KMS-11 (cell line): ENCODE measurements around the gene LTA.

Source experiments
- H2AFZ ChIP-seq: fragments of 200-600 bp; sonication (generic); 2 replicates; pipeline ENCODE4 v1.6.1; 2016; ENCODE audit warnings: antibody characterized with exemption, mixed run types, low read depth
- H3K27ac ChIP-seq: fragments of 200-600 bp; sonication (generic); 2 replicates; pipeline ENCODE4 v1.6.1; 2016; ENCODE audit warnings: mild to moderate bottlenecking, mixed run types
- H3K27me3 ChIP-seq: fragments of 200-600 bp; sonication (generic); 2 replicates; pipeline ENCODE4 v1.6.1; 2017; ENCODE audit warnings: mild to moderate bottlenecking, low read depth, mixed run types, moderate library complexity; ENCODE audit not compliant: insufficient read depth
- H3K36me3 ChIP-seq: fragments of 200-600 bp; sonication (generic); 2 replicates; pipeline ENCODE4 v1.6.1; 2017; ENCODE audit warnings: mild to moderate bottlenecking, mixed run types; ENCODE audit not compliant: insufficient read depth
- H3K4me1 ChIP-seq: fragments of 200-600 bp; sonication (generic); 2 replicates; pipeline ENCODE4 v1.6.1; 2016; ENCODE audit warnings: mild to moderate bottlenecking, low read depth, mixed run types; ENCODE audit not compliant: poor library complexity, severe bottlenecking
- H3K4me2 ChIP-seq: fragments of 200-600 bp; sonication (generic); 2 replicates; pipeline ENCODE4 v1.7.0; 2016; ENCODE audit warnings: mild to moderate bottlenecking, mixed run types
- H3K4me3 ChIP-seq: fragments of 200-600 bp; sonication (generic); IDR thresholded peaks from 2 replicates; pipeline ENCODE4 v1.6.1; 2017; ENCODE audit warnings: low read depth, low read length, mixed read lengths; ENCODE audit not compliant: insufficient read depth
- H3K79me2 ChIP-seq: fragments of 200-600 bp; sonication (generic); 2 replicates; pipeline ENCODE4 v1.6.1; 2016; ENCODE audit warnings: low read depth, mixed run types; ENCODE audit not compliant: insufficient read depth
- H3K9ac ChIP-seq: fragments of 200-600 bp; sonication (generic); 2 replicates; pipeline ENCODE4 v1.6.1; 2016; ENCODE audit warnings: mild to moderate bottlenecking, mixed run types
- H4K20me1 ChIP-seq: fragments of 200-600 bp; sonication (generic); 2 replicates; pipeline ENCODE4 v1.6.1; 2016; ENCODE audit warnings: mild to moderate bottlenecking, mixed run types; ENCODE audit not compliant: insufficient read depth
- TF ChIP-seq, protein P1 (sequence below): fragments of 200-600 bp; sonication (generic); conservative IDR thresholded peaks from 2 replicates; pipeline ENCODE4 v1.6.1; 2017; ENCODE audit warnings: low read depth, mild to moderate bottlenecking, antibody characterized with exemption, low read length, moderate library complexity, mixed read lengths

The LTA gene

GRCh38 chr6:31576897-31577578, 4.9 kb downstream of the LTA start:
- Histone ChIP-seq H3K4me1 (peaks cover 20% of the 10 kb centered on the region), H4K20me1 (no peaks in the 10 kb centered on the region), H3K4me2 (no peak overlapping the region), H3K9ac (no peak overlapping the region), H3K36me3 (no peaks in the 10 kb centered on the region), H3K79me2 (no peaks in the 10 kb centered on the region), H2AFZ (no peak overlapping the region), H3K27ac (no peak overlapping the region), H3K4me3 (no peak overlapping the region), H3K27me3 (peaks cover 59% of the 10 kb centered on the region)
- TF ChIP-seq, protein P1, sequence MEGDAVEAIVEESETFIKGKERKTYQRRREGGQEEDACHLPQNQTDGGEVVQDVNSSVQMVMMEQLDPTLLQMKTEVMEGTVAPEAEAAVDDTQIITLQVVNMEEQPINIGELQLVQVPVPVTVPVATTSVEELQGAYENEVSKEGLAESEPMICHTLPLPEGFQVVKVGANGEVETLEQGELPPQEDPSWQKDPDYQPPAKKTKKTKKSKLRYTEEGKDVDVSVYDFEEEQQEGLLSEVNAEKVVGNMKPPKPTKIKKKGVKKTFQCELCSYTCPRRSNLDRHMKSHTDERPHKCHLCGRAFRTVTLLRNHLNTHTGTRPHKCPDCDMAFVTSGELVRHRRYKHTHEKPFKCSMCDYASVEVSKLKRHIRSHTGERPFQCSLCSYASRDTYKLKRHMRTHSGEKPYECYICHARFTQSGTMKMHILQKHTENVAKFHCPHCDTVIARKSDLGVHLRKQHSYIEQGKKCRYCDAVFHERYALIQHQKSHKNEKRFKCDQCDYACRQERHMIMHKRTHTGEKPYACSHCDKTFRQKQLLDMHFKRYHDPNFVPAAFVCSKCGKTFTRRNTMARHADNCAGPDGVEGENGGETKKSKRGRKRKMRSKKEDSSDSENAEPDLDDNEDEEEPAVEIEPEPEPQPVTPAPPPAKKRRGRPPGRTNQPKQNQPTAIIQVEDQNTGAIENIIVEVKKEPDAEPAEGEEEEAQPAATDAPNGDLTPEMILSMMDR, result no peak

DNA sequence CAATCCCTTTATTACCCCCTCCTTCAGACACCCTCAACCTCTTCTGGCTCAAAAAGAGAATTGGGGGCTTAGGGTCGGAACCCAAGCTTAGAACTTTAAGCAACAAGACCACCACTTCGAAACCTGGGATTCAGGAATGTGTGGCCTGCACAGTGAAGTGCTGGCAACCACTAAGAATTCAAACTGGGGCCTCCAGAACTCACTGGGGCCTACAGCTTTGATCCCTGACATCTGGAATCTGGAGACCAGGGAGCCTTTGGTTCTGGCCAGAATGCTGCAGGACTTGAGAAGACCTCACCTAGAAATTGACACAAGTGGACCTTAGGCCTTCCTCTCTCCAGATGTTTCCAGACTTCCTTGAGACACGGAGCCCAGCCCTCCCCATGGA, 5.5 kb downstream of the LTA start:
- Histone ChIP-seq H3K4me3 (no peak overlapping the region), H3K9ac (no peak overlapping the region), H3K27me3 (peaks cover 54% of the 10 kb centered on the region), H3K79me2 (no peaks in the 10 kb centered on the region), H3K27ac (no peak overlapping the region), H2AFZ (no peak overlapping the region), H4K20me1 (no peaks in the 10 kb centered on the region), H3K4me1 (peaks cover 20% of the 10 kb centered on the region), H3K4me2 (no peak overlapping the region), H3K36me3 (no peaks in the 10 kb centered on the region)
- TF ChIP-seq, protein P1, result no peak

- H3K36me3 ChIP-seq, result no peaks in the 10 kb centered on the region
- H3K27me3 ChIP-seq, result peaks cover 50% of the 10 kb centered on the region
- no peak overlapping the region for H3K4me2 ChIP-seq
- TF ChIP-seq, protein P1, result no peak
- H3K4me1 ChIP-seq, result peaks cover 25% of the 10 kb centered on the region
- H4K20me1 ChIP-seq, result no peaks in the 10 kb centered on the region
- H2AFZ ChIP-seq, result no peak overlapping the region
- H3K79me2 ChIP-seq, result no peaks in the 10 kb centered on the region
- no peak overlapping the region for H3K27ac ChIP-seq
- no peak overlapping the region for H3K4me3 ChIP-seq
- no peak overlapping the region for H3K9ac ChIP-seq
These were observed 6.4 kb downstream of the LTA start for GRCh38 chr6:31578184-31579118.

DNA sequence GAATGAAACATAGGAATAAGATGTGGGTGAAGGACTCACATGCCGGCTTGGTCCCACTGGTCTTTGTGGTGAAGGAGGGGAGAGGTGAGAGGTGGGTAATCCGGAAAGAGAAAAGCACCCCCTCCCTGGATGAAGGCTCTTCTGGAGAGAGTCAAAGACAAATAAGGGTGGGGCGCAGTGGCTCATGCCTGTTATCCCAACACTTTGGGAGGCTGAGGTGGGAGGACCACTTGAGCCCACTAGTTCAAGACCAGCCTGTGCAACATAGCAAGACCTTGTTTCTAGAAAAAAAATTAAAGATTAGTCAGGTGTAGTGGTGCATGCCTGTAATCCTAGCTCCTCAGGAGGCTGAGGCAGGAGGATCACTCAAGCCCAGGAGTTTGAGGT, 7.0 kb downstream of the LTA start:
- H3K9ac ChIP-seq, result no peak overlapping the region
- H4K20me1 ChIP-seq, result no peaks in the 10 kb centered on the region
- H3K4me1 ChIP-seq, result peaks cover 25% of the 10 kb centered on the region
- H3K4me3 ChIP-seq, result no peak overlapping the region
- no peaks in the 10 kb centered on the region for H3K79me2 ChIP-seq
- peaks cover 44% of the 10 kb centered on the region for H3K27me3 ChIP-seq
- H3K36me3 ChIP-seq, result no peaks in the 10 kb centered on the region
- H2AFZ ChIP-seq, result no peak overlapping the region
- H3K4me2 ChIP-seq, result no peak overlapping the region
- TF ChIP-seq, protein P1, result no peak
- no peak overlapping the region for H3K27ac ChIP-seq
